Caco-2 (cell line): ENCODE measurements around the gene GGCX. TPM values are rescaled to one million over a fixed set of nuclear protein-coding genes. Genes with fewer than 3 reads are reported as not detected.

ENCODE experiments used
- BruUV-seq: library from RNA; stranded (reverse); fragments of 400-500 nt; replicated peaks from 2 replicates; lab custom pipeline; 2021; lab: Mats Ljungman, UMichigan
- CTCF ChIA-PET: fragments of 300-600 bp; sonication (Branson Sonifier 250); formaldehyde crosslinking; loops from one replicate; lab custom pipeline; 2022; ENCODE audit warnings: antibody characterized with exemption; lab: Charles Lee
- POLR2A ChIA-PET: fragments of 300-600 bp; sonication (Branson Sonifier 250); formaldehyde crosslinking; loops from one replicate; lab custom pipeline; 2022; ENCODE audit warnings: antibody characterized with exemption; lab: Charles Lee
- DNase-seq, 2 experiments: peaks; one replicate each; pipeline versions ENCODE4 v3.0.0 to v3.0.0-alpha.2; 2020 to 2022
- H3K27me3 ChIP-seq: replicated peaks from 2 replicates; pipeline ENCODE4 v1.6.0; 2011; ENCODE audit warnings: low read length; ENCODE audit not compliant: control insufficient read depth, insufficient read depth
- H3K36me3 ChIP-seq: 2 replicates; pipeline ENCODE4 v1.5.1; 2011; ENCODE audit warnings: low read length; ENCODE audit not compliant: control insufficient read depth, insufficient read depth
- H3K4me1 ChIP-seq: fragments of 250-450 bp; sonication (Bioruptor Pico); 2 replicates; pipeline ENCODE4 v1.5.1; 2020; ENCODE audit warnings: mild to moderate bottlenecking
- H3K4me3 ChIP-seq: 2 replicates; pipeline ENCODE4 v1.5.1; 2011; ENCODE audit warnings: low read depth, mild to moderate bottlenecking, control low read depth, low read length
- H3K9me3 ChIP-seq: fragments of 250-450 bp; sonication (Bioruptor Pico); 2 replicates; pipeline ENCODE4 v1.5.1; 2020; ENCODE audit warnings: mild to moderate bottlenecking, moderate library complexity
- H3K27ac Mint-ChIP-seq: one replicate; pipeline ENCODE4 v1.8.0; 2022; ENCODE audit warnings: mixed read lengths; ENCODE audit not compliant: unreplicated experiment
- H3K27me3 Mint-ChIP-seq: one replicate; pipeline ENCODE4 v1.8.0; 2022; ENCODE audit warnings: mixed read lengths; ENCODE audit not compliant: insufficient read depth, unreplicated experiment
- H3K36me3 Mint-ChIP-seq: one replicate; pipeline ENCODE4 v1.8.0; 2022; ENCODE audit warnings: mild to moderate bottlenecking, mixed read lengths; ENCODE audit not compliant: insufficient read depth, unreplicated experiment
- H3K4me1 Mint-ChIP-seq: one replicate; pipeline ENCODE4 v1.8.0; 2022; ENCODE audit warnings: low read depth, mixed read lengths; ENCODE audit not compliant: unreplicated experiment
- H3K4me3 Mint-ChIP-seq: one replicate; pipeline ENCODE4 v1.8.0; 2022; ENCODE audit warnings: mild to moderate bottlenecking, moderate library complexity, mixed read lengths; ENCODE audit not compliant: unreplicated experiment
- H3K9me3 Mint-ChIP-seq: one replicate; pipeline ENCODE4 v1.8.0; 2022; ENCODE audit warnings: mixed read lengths; ENCODE audit not compliant: unreplicated experiment
- intact Hi-C: fragments of 100-400 bp; cut with micrococcal nuclease; formaldehyde crosslinking; loops from one replicate; pipeline ENCODE4 v1.10.0; 2022; ENCODE audit not compliant: unreplicated experiment
- total RNA-seq: library from RNA; stranded (reverse); gene quantifications from 2 replicates; pipeline ENCODE4 v1.2.3, GENCODE V29; 2022
- TF ChIP-seq, protein P1 (sequence below), 2 experiments: fragments of 200-600 bp in 1 of 2; IDR thresholded peaks; 1 replicate in 1 of 2; 2 replicates in 1 of 2; pipeline versions ENCODE4 v1.5.1 to v1.8.0; 2011 to 2022; ENCODE audit warnings: antibody characterized with exemption in 1 of 2, control low read depth in 1 of 2, inconsistent platforms in 1 of 2, low read depth in 1 of 2, low read length in 1 of 2, mild to moderate bottlenecking in 1 of 2, moderate library complexity in 1 of 2; ENCODE audit not compliant: insufficient read depth in 1 of 2, severe bottlenecking in 1 of 2, unreplicated experiment in 1 of 2

The GGCX gene
- total RNA-seq, 1 experiment from 2014 or later, result 96.8 TPM

DNA sequence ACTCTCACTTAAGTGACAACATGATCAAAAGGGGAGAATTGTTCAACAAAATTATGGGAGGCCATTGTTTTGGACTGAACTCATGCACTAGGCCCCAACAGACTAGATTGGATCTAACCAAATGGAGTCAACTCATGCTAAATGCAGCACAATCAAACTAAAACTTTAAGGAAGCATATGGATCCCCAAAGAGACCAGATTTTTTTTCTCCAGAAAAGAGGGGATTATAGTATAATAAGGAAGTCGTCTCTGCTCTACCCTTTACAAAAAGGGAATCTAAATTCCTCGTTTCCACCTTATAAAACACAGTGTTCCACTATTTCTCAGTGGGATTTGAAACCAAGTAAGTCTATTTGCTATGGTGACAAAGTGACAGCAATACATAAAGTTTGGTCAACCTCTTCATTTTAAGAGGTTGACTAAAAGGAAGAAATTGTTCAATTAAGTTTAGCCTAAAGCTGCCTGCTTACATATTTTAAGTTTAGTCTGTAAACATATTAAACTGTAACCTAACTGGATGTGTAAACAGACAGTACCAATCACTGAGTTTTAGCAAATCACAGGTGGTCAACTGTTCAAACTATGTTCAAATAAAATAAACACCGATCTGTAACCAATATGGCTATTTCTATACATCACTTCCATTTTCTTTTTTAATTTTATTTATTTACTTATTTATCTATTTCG is 63.2 kb downstream of the GGCX start:
- ChIA-PET POLR2A (no interaction called here), CTCF (no interaction called here)
- H3K27me3 ChIP-seq, result no peaks in the 10 kb centered on the region
- Mint-ChIP-seq H3K9me3 (peaks cover 10% of the 10 kb centered on the region), H3K27ac (no peak overlapping the region), H3K4me1 (no peaks in the 10 kb centered on the region), H3K4me3 (no peak overlapping the region), H3K36me3 (no peaks in the 10 kb centered on the region), H3K27me3 (no peaks in the 10 kb centered on the region)
- TF ChIP-seq, protein P1, sequence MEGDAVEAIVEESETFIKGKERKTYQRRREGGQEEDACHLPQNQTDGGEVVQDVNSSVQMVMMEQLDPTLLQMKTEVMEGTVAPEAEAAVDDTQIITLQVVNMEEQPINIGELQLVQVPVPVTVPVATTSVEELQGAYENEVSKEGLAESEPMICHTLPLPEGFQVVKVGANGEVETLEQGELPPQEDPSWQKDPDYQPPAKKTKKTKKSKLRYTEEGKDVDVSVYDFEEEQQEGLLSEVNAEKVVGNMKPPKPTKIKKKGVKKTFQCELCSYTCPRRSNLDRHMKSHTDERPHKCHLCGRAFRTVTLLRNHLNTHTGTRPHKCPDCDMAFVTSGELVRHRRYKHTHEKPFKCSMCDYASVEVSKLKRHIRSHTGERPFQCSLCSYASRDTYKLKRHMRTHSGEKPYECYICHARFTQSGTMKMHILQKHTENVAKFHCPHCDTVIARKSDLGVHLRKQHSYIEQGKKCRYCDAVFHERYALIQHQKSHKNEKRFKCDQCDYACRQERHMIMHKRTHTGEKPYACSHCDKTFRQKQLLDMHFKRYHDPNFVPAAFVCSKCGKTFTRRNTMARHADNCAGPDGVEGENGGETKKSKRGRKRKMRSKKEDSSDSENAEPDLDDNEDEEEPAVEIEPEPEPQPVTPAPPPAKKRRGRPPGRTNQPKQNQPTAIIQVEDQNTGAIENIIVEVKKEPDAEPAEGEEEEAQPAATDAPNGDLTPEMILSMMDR (IDR thresholded peaks at IDR 0.05; ENCODE audit: insufficient read depth in 1 of 2, low read depth in 1 of 2, low read length in 1 of 2, severe bottlenecking in 1 of 2, unreplicated experiment in 1 of 2), result no peak
- DNase-seq, result no peak
- H3K9me3 ChIP-seq, result no peaks in the 10 kb centered on the region
- H3K36me3 ChIP-seq, result no peaks in the 10 kb centered on the region; the same call in 1 of the 2 replicates
- H3K4me1 ChIP-seq, result peaks cover 12% of the 10 kb centered on the region
- no peak overlapping the region for H3K4me3 ChIP-seq
- no TSS peak for BruUV-seq
- intact Hi-C loops, result no loop called here

DNA sequence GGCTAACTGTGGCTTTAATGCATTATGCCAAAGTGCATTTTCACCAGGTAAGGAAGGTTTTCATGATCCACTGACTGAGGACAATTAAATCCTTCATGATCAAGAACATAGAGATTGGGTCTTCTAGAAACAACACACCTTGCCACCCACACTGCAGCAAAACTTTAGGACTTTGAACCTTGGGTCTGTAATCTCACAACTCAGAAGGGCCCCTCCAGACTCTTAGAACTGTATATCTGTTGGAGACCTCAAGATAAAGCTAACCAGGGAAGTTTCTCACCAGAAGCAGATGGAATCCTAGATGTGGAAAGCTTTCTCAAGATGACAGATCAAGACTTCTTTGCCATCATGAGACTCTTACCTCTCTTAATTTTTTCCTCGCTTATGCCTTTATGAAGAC is 64.9 kb downstream of the GGCX start:
- POLR2A ChIA-PET, result no interaction called here
- H3K27me3 Mint-ChIP-seq, result no peaks in the 10 kb centered on the region
- no peaks in the 10 kb centered on the region for H3K4me1 Mint-ChIP-seq
- H3K4me3 Mint-ChIP-seq, result no peak overlapping the region
- TF ChIP-seq, protein P1 (IDR thresholded peaks at IDR 0.05; ENCODE audit: insufficient read depth in 1 of 2, low read depth in 1 of 2, low read length in 1 of 2, severe bottlenecking in 1 of 2, unreplicated experiment in 1 of 2), result no peak
- peaks cover 10% of the 10 kb centered on the region for H3K9me3 Mint-ChIP-seq
- Histone ChIP-seq H3K4me3 (no peak overlapping the region), H3K4me1 (peaks cover 9% of the 10 kb centered on the region), H3K9me3 (no peaks in the 10 kb centered on the region), H3K27me3 (no peaks in the 10 kb centered on the region), H3K36me3 (no peaks in the 10 kb centered on the region)
- DNase-seq, result no peak
- BruUV-seq, result no TSS peak
- intact Hi-C loops, result no loop called here
- no peak overlapping the region for H3K27ac Mint-ChIP-seq
- CTCF ChIA-PET, result no interaction called here
- H3K36me3 Mint-ChIP-seq, result no peaks in the 10 kb centered on the region

Other genes starting within 250 kb of the GGCX start
- 109 and 119 TPM in 2 replicates for gene TGOLN2, start 233.5 kb downstream of the GGCX start, total RNA-seq
- 31.1 and 32.3 TPM in 2 replicates for gene RETSAT, start 207.0 kb downstream of the GGCX start, total RNA-seq
- gene ELMOD3, start 206.7 kb downstream of the GGCX start, total RNA-seq, result 10.3 and 11.3 TPM in 2 replicates
- gene CAPG, start 151.1 kb downstream of the GGCX start, total RNA-seq, result 6.2 and 10.0 TPM in 2 replicates
- gene SH2D6, start 142.8 kb downstream of the GGCX start, total RNA-seq, result 0.51 and 0.88 TPM in 2 replicates
- 217 and 250 TPM in 2 replicates for gene MAT2A, start 22.3 kb downstream of the GGCX start, total RNA-seq
- 82.9 and 85.5 TPM in 2 replicates for gene VAMP8, start 16.1 kb upstream of the GGCX start, total RNA-seq
- 11.0 and 15.1 TPM in 2 replicates for gene VAMP5, start 22.9 kb upstream of the GGCX start, total RNA-seq
- gene RNF181, start 34.3 kb upstream of the GGCX start, total RNA-seq, result 113 and 123 TPM in 2 replicates
- gene TMEM150A, start 41.2 kb upstream of the GGCX start, total RNA-seq, result 24.0 and 25.3 TPM in 2 replicates
- 49.0 and 54.5 TPM in 2 replicates for gene C2orf68, start 50.6 kb upstream of the GGCX start, total RNA-seq
- gene USP39, start 54.7 kb upstream of the GGCX start, total RNA-seq, result 82.1 and 83.5 TPM in 2 replicates
- not detected in 2 replicates for gene SFTPB, start 106.7 kb upstream of the GGCX start, total RNA-seq
- not detected in 2 replicates for gene GNLY, start 132.9 kb upstream of the GGCX start, total RNA-seq
- not detected in 2 replicates for gene ATOH8, start 192.5 kb upstream of the GGCX start, total RNA-seq